ENCODE results near the gene RFTN1. TPM values are rescaled to one million over a fixed set of nuclear protein-coding genes. Genes with fewer than 3 reads are reported as not detected.

The RFTN1 gene
- total and polyA plus RNA-seq, 2 donors (not counting 1 experiment from before 2014, with no cell fraction given), result 35.1 to 35.5 TPM

GRCh38 chr3:16325850-16326249 lies 187.6 kb downstream of the RFTN1 start:
- no peak overlapping the region for H3K9ac ChIP-seq (ENCODE audit: insufficient read depth, low read length)
- no peaks in the 10 kb centered on the region for H4K20me1 ChIP-seq (ENCODE audit: control insufficient read depth, extremely low read depth, insufficient read depth, low read length)
- no peaks in the 10 kb centered on the region for H3K27me3 ChIP-seq (ENCODE audit: control insufficient read depth, insufficient read depth, low read length)
- H2AFZ ChIP-seq (ENCODE audit: low read length), result no peak overlapping the region
- H3K9me3 ChIP-seq (ENCODE audit: control insufficient read depth, insufficient read depth, low read depth, low read length), result no peaks in the 10 kb centered on the region
- DNase-seq (ENCODE audit: low read depth in 2 of 2), result no peak
- TF ChIP-seq CTCF (conservative IDR thresholded peaks at IDR 0.05 in 1 of 2, IDR thresholded peaks at IDR 0.05 in 1 of 2; ENCODE audit: low read depth in 1 of 2, low read length in 2 of 2), result no peak
- TF ChIP-seq EZH2 (IDR thresholded peaks at IDR 0.05; ENCODE audit: low read length, missing control alignments), result no peak
- no peak overlapping the region for H3K4me3 ChIP-seq (replicated peaks in 1 of 4; ENCODE audit: control extremely low read depth in 1 of 4, insufficient read depth in 1 of 4, low read depth in 3 of 4, low read length in 4 of 4)
- H3K36me3 ChIP-seq (ENCODE audit: control insufficient read depth, insufficient read depth, low read length), result peaks cover 2% of the 10 kb centered on the region
- H3K4me1 ChIP-seq (ENCODE audit: control insufficient read depth, extremely low read depth, insufficient read depth, low read length), result no peaks in the 10 kb centered on the region
- H3K79me2 ChIP-seq (ENCODE audit: control insufficient read depth, insufficient read depth, low read length), result no peaks in the 10 kb centered on the region
- no peak overlapping the region for H3K4me2 ChIP-seq (ENCODE audit: extremely low read depth, insufficient read depth, low read length)
- no peak overlapping the region for H3K27ac ChIP-seq (ENCODE audit: insufficient read depth, low read length)

GRCh38 chr3:16323737-16324136 lies 189.8 kb downstream of the RFTN1 start:
- no peak overlapping the region for H3K9ac ChIP-seq (ENCODE audit: insufficient read depth, low read length)
- TF ChIP-seq CTCF (conservative IDR thresholded peaks at IDR 0.05 in 1 of 2, IDR thresholded peaks at IDR 0.05 in 1 of 2; ENCODE audit: low read depth in 1 of 2, low read length in 2 of 2) (no peak), EZH2 (IDR thresholded peaks at IDR 0.05; ENCODE audit: low read length, missing control alignments) (no peak)

GRCh38 chr3:16322189-16322588 lies 191.3 kb downstream of the RFTN1 start:
- Histone ChIP-seq H4K20me1 (ENCODE audit: control insufficient read depth, extremely low read depth, insufficient read depth, low read length) (no peaks in the 10 kb centered on the region), H3K27me3 (ENCODE audit: control insufficient read depth, insufficient read depth, low read length) (no peaks in the 10 kb centered on the region), H3K4me1 (ENCODE audit: control insufficient read depth, extremely low read depth, insufficient read depth, low read length) (no peaks in the 10 kb centered on the region), H3K27ac (ENCODE audit: insufficient read depth, low read length) (no peak overlapping the region), H3K36me3 (ENCODE audit: control insufficient read depth, insufficient read depth, low read length) (peaks cover 2% of the 10 kb centered on the region), H3K9ac (ENCODE audit: insufficient read depth, low read length) (no peak overlapping the region), H3K9me3 (ENCODE audit: control insufficient read depth, insufficient read depth, low read depth, low read length) (no peaks in the 10 kb centered on the region), H2AFZ (ENCODE audit: low read length) (no peak overlapping the region), H3K4me2 (ENCODE audit: extremely low read depth, insufficient read depth, low read length) (no peak overlapping the region), H3K4me3 (replicated peaks in 1 of 4; ENCODE audit: control extremely low read depth in 1 of 4, insufficient read depth in 1 of 4, low read depth in 3 of 4, low read length in 4 of 4) (no peak overlapping the region), H3K79me2 (ENCODE audit: control insufficient read depth, insufficient read depth, low read length) (no peaks in the 10 kb centered on the region)
- TF ChIP-seq CTCF (conservative IDR thresholded peaks at IDR 0.05 in 1 of 2, IDR thresholded peaks at IDR 0.05 in 1 of 2; ENCODE audit: low read depth in 1 of 2, low read length in 2 of 2), result no peak
- no peak for TF ChIP-seq EZH2 (IDR thresholded peaks at IDR 0.05; ENCODE audit: low read length, missing control alignments)
- DNase-seq (ENCODE audit: low read depth in 2 of 2), result no peak

More at GRCh38 chr3:16323737-16324136, 189.8 kb downstream of the RFTN1 start:
- no peaks in the 10 kb centered on the region for H3K4me1 ChIP-seq (ENCODE audit: control insufficient read depth, extremely low read depth, insufficient read depth, low read length)
- no peak overlapping the region for H3K4me2 ChIP-seq (ENCODE audit: extremely low read depth, insufficient read depth, low read length)
- no peak for DNase-seq (ENCODE audit: low read depth in 2 of 2)
- no peaks in the 10 kb centered on the region for H4K20me1 ChIP-seq (ENCODE audit: control insufficient read depth, extremely low read depth, insufficient read depth, low read length)
- peaks cover 2% of the 10 kb centered on the region for H3K36me3 ChIP-seq (ENCODE audit: control insufficient read depth, insufficient read depth, low read length)
- H3K9me3 ChIP-seq (ENCODE audit: control insufficient read depth, insufficient read depth, low read depth, low read length), result no peaks in the 10 kb centered on the region
- H3K27ac ChIP-seq (ENCODE audit: insufficient read depth, low read length), result no peak overlapping the region
- H3K4me3 ChIP-seq (replicated peaks in 1 of 4; ENCODE audit: control extremely low read depth in 1 of 4, insufficient read depth in 1 of 4, low read depth in 3 of 4, low read length in 4 of 4), result no peak overlapping the region
- no peaks in the 10 kb centered on the region for H3K79me2 ChIP-seq (ENCODE audit: control insufficient read depth, insufficient read depth, low read length)
- no peak overlapping the region for H2AFZ ChIP-seq (ENCODE audit: low read length)
- no peaks in the 10 kb centered on the region for H3K27me3 ChIP-seq (ENCODE audit: control insufficient read depth, insufficient read depth, low read length)
